Fibroblast of lung (primary cell): ENCODE data around the gene KRTAP16-1. TPM values are rescaled to one million over a fixed set of nuclear protein-coding genes. Genes with fewer than 3 reads are reported as not detected.

ENCODE experiments used
- DNase-seq, 2 donors: peaks; one replicate each; pipeline versions ENCODE4 v3.0.0 to v3.0.0-alpha.2; 2010; ENCODE audit warnings: low read depth in 2 of 2
- H2AFZ ChIP-seq: 2 replicates; pipeline ENCODE4 v1.5.1; 2012; ENCODE audit warnings: low read length, control low read depth, inconsistent platforms
- H3K27ac ChIP-seq: 2 replicates; pipeline ENCODE4 v1.5.1; 2011; ENCODE audit warnings: low read length, control low read depth; ENCODE audit not compliant: insufficient read depth
- H3K27me3 ChIP-seq: 2 replicates; pipeline ENCODE4 v1.5.1; 2011; ENCODE audit warnings: mild to moderate bottlenecking, low read length; ENCODE audit not compliant: control insufficient read depth, insufficient read depth
- H3K36me3 ChIP-seq: 2 replicates; pipeline ENCODE4 v1.5.1; 2011; ENCODE audit warnings: low read length; ENCODE audit not compliant: control insufficient read depth, insufficient read depth
- H3K4me1 ChIP-seq: 2 replicates; pipeline ENCODE4 v1.5.1; 2011; ENCODE audit warnings: low read length; ENCODE audit not compliant: control insufficient read depth, insufficient read depth; ENCODE audit errors: extremely low read depth
- H3K4me2 ChIP-seq: 2 replicates; pipeline ENCODE4 v1.5.1; 2011; ENCODE audit warnings: low read length, control low read depth; ENCODE audit not compliant: insufficient read depth; ENCODE audit errors: extremely low read depth
- H3K4me3 ChIP-seq, 4 experiments: fragments of 200-600 bp in 1 of 4; sonication (generic) in 1 of 4; replicated peaks in 1 of 4; 2 replicates each; pipeline ENCODE4 v1.5.1; 2011 to 2016; ENCODE audit warnings: low read length in 4 of 4, low read depth in 3 of 4, mild to moderate bottlenecking in 3 of 4, control low read depth in 2 of 4, inconsistent platforms in 1 of 4, mixed read lengths in 1 of 4; ENCODE audit not compliant: insufficient read depth in 1 of 4; ENCODE audit errors: control extremely low read depth in 1 of 4
- H3K79me2 ChIP-seq: 2 replicates; pipeline ENCODE4 v1.5.1; 2012; ENCODE audit warnings: mild to moderate bottlenecking, low read length, inconsistent platforms; ENCODE audit not compliant: control insufficient read depth, insufficient read depth
- H3K9ac ChIP-seq: 2 replicates; pipeline ENCODE4 v1.5.1; 2011; ENCODE audit warnings: mild to moderate bottlenecking, low read length, control low read depth; ENCODE audit not compliant: insufficient read depth
- H3K9me3 ChIP-seq: 2 replicates; pipeline ENCODE4 v1.5.1; 2012; ENCODE audit warnings: low read depth, low read length; ENCODE audit not compliant: control insufficient read depth, insufficient read depth
- H4K20me1 ChIP-seq: 2 replicates; pipeline ENCODE4 v1.5.1; 2011; ENCODE audit warnings: low read length; ENCODE audit not compliant: control insufficient read depth, insufficient read depth; ENCODE audit errors: extremely low read depth
- CTCF ChIP-seq, 2 donors: IDR thresholded peaks in 1 of 2; conservative IDR thresholded peaks in 1 of 2; 1 replicate in 1 of 2; 2 replicates in 1 of 2; pipeline ENCODE4 v1.5.1; 2011 to 2012; ENCODE audit warnings: low read length in 2 of 2, control low read depth in 1 of 2, inconsistent platforms in 1 of 2, low read depth in 1 of 2, mild to moderate bottlenecking in 1 of 2
- EZH2 ChIP-seq: IDR thresholded peaks from 2 replicates; pipeline ENCODE4 v1.5.1; 2012; ENCODE audit warnings: low read length, control low read depth, mild to moderate bottlenecking; ENCODE audit errors: missing control alignments
- polyA plus RNA-seq, 2 donors: library from polyadenylated mRNA; depleted of rRNA in 1 of 2; stranded (reverse) in 1 of 2; unstranded in 1 of 2; fragments of >200 nt; gene quantifications; 2 replicates each; pipeline ENCODE4 v1.2.1, GENCODE V29; 2011 to 2012; ENCODE audit warnings: missing spikeins in 1 of 2
- total RNA-seq: library from RNA; depleted of rRNA; stranded (reverse); fragments of >200 nt; gene quantifications from 2 replicates; pipeline ENCODE4 v1.2.1, GENCODE V29; 2014

The KRTAP16-1 gene
- total and polyA plus RNA-seq, 2 donors (not counting 1 experiment from before 2014, with no cell fraction given): not detected

- Histone ChIP-seq H3K4me3 (no peak overlapping the region), H3K36me3 (no peaks in the 10 kb centered on the region), H4K20me1 (no peaks in the 10 kb centered on the region), H3K9me3 (no peaks in the 10 kb centered on the region), H3K27ac (no peak overlapping the region), H3K79me2 (no peaks in the 10 kb centered on the region), H3K4me2 (no peak overlapping the region), H3K9ac (no peak overlapping the region), H3K27me3 (peaks cover 11% of the 10 kb centered on the region), H2AFZ (no peak overlapping the region), H3K4me1 (no peaks in the 10 kb centered on the region)
- DNase-seq: no peak
- TF ChIP-seq EZH2 (no peak), CTCF (conservative IDR thresholded peaks at IDR 0.05 in 1 of 2, IDR thresholded peaks at IDR 0.05 in 1 of 2; ENCODE audit: low read depth in 1 of 2, low read length in 2 of 2) (no peak)
These were observed 32.1 kb upstream of the KRTAP16-1 start for GRCh38 chr17:41340934-41341861.

GRCh38 chr17:41340494-41340893 lies 31.4 kb upstream of the KRTAP16-1 start:
- Histone ChIP-seq H3K4me2 (no peak overlapping the region), H3K27ac (no peak overlapping the region), H3K9ac (no peak overlapping the region), H3K9me3 (no peaks in the 10 kb centered on the region), H3K36me3 (no peaks in the 10 kb centered on the region), H3K27me3 (peaks cover 13% of the 10 kb centered on the region), H3K4me1 (no peaks in the 10 kb centered on the region), H2AFZ (no peak overlapping the region), H4K20me1 (no peaks in the 10 kb centered on the region), H3K79me2 (no peaks in the 10 kb centered on the region), H3K4me3 (no peak overlapping the region)
- no peak for DNase-seq
- no peak for TF ChIP-seq EZH2
- no peak for TF ChIP-seq CTCF (conservative IDR thresholded peaks at IDR 0.05 in 1 of 2, IDR thresholded peaks at IDR 0.05 in 1 of 2; ENCODE audit: low read depth in 1 of 2, low read length in 2 of 2)

GRCh38 chr17:41339571-41340172 lies 30.6 kb upstream of the KRTAP16-1 start:
- Histone ChIP-seq H4K20me1 (no peaks in the 10 kb centered on the region), H3K27me3 (peaks cover 9% of the 10 kb centered on the region), H3K4me1 (no peaks in the 10 kb centered on the region), H3K9me3 (no peaks in the 10 kb centered on the region), H3K79me2 (no peaks in the 10 kb centered on the region), H3K36me3 (no peaks in the 10 kb centered on the region), H3K9ac (no peak overlapping the region), H3K27ac (no peak overlapping the region), H2AFZ (no peak overlapping the region), H3K4me2 (no peak overlapping the region), H3K4me3 (no peak overlapping the region)
- no peak for DNase-seq
- TF ChIP-seq CTCF (conservative IDR thresholded peaks at IDR 0.05 in 1 of 2, IDR thresholded peaks at IDR 0.05 in 1 of 2; ENCODE audit: low read depth in 1 of 2, low read length in 2 of 2) (no peak), EZH2 (no peak)
